GM19455 (cell line): Measurements from ENCODE around the gene ZNF607.
"Not testable (repeated sequence)": the region's sequence is repeated elsewhere in the genome, so short reads cannot be mapped to it uniquely, and the experiment has no call there.

ENCODE experiments used
- ATAC-seq: cut with Tn5 transposase; IDR thresholded peaks from one replicate; pipeline ENCODE4 v1.9.1; 2021; ENCODE audit not compliant: unreplicated experiment

Gene ZNF607

DNA sequence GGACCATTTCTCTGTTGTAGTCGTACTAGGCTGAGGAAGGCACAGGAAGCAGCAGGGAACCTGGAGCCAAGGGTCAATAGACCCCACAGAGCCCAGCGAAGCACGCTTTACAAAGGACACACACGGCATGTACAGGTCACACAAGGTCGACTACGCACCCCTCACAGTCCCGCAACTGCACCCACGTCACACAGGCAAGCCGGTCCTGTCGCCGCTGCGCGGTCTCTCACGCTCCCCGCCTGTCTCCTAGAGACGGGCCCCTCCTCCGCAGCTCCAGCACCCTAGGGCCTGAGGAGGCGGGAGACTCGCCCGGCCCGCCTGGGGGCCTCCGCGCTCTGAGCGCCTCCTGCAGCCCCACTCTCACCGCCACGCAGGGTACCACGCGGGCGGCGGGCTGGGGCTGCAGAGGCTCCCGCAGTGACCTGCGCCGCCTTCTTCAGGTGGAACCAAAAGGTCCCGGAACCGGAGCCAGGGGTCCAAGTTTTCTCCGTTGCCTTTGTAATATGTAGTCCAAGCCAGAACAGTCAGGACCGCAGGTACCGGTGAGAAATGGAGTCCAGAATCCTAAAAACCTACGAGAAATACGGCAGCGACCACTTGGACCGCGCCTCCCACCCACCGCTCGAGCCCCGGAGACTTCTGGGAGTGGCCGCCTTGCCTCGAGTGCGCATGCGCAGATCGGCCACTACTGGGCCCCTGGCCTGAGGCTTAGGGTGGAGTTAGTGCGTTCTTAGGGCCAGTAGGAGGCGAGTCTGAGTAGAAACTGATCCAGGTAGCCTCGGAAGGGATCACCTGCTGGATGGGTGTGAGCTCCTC lies at the start of gene ZNF607:
Gene ZNF607, minus strand, starts transcription at position 651 of the 816 bp plus-strand sequence. CDS start 8,143 bp downstream, outside the sequence.
- ATAC-seq, result peak; percentile 95

DNA sequence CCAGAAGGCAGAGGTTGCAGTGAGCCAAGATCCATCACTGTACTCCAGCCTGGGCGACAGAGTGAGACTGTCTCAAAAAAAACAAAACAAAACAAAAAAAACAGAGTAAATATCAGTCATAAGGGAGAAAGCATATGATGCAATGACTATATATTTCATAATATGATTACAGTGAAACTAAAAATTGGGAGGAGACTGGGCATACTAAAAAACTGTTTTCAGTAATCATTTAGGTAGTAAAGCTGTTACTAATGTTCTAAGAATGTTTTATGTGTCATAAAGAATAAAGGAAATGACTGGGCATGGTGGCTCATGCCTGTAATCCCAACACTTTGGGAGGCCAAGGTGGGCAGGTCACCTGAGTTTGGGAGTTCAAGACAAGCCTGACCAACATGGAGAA lies 43.9 kb upstream of the ZNF607 start:
- ATAC-seq, result no peak

DNA sequence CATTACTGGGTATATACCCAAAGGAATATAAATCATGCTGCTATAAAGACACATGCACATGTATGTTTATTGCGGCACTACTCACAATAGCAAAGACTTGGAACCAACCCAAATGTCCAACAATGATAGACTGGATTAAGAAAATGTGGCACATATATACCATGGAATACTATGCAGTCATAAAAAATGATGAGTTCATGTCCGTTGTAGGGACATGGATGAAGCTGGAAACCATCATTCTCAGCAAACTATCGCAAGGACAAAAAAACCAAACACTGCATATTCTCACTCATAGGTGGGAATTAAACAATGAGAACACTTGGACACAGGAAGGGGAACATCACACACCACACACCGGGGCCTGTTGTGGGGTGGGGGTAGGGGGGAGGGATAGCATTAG lies 38.1 kb upstream of the ZNF607 start:
- not testable (repeated sequence) for ATAC-seq

DNA sequence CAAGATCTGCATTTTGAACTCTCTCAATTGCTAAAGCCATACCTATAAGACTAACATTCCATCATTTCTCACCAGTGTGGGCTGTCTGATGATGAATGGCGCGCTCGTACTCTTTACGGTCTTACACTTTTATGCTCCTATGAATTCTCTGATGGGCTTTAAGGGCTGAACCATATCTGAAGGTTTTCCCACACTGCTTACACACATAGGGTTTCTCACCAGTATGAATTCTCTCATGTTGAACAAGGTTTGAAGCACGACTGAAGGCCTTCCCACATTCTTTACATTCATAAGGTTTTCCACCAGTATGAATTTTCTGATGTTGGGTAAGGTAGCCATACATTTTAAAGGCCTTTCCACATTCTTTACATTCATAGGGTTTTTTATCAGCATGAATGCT lies 18.8 kb upstream of the ZNF607 start:
- no peak for ATAC-seq

DNA sequence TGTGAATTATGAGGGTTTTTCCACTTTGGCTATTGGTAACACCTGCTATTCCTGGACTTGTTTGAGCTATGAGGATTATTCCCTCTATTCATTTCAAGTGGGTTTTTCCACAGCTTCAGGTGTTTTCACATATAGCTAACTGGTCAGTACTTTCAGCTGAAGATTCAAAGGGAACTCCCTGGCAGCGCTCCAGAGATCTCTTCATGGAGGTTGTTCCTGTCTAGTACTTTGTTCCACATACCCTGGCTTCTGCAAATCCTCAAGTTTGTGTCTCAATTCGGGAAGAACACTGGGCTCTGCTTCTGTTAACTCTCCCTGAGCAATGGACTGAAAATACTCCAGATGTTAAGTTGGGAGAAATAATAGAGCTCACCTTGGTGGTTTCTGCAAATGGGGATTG lies 5.6 kb upstream of the ZNF607 start:
- no peak for ATAC-seq

GRCh38 chr19:37719927-37720265 lies 335 bp upstream of the ZNF607 start:
- no peak for ATAC-seq

- ATAC-seq, result no peak
These were observed 1.3 kb downstream of the ZNF607 start for GRCh38 chr19:37718304-37718703.

DNA sequence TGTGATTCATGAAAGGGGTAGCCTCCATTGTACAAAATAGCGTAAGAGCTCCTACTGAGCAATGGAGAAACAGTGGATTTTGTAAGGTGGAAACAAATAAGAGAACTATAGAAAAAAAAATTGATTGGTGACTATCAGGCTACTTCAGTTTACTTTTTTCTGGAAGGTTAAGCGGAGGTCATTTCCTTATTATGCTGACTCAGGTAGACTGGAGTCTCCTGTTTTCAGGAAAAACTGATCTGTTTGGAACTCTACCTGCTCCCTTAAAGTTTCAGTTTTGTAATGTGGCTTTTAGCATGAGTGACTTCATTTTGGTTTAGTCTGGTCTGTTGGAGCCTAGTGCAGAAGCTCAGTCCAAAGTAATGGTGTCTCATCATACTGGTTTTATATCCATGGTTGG lies 3.4 kb downstream of the ZNF607 start:
- no peak for ATAC-seq

- ATAC-seq, result no peak
These were observed 13.4 kb downstream of the ZNF607 start for GRCh38 chr19:37706052-37706605.

GRCh38 chr19:37699057-37699456 lies 20.5 kb downstream of the ZNF607 start:
- no peak for ATAC-seq

DNA sequence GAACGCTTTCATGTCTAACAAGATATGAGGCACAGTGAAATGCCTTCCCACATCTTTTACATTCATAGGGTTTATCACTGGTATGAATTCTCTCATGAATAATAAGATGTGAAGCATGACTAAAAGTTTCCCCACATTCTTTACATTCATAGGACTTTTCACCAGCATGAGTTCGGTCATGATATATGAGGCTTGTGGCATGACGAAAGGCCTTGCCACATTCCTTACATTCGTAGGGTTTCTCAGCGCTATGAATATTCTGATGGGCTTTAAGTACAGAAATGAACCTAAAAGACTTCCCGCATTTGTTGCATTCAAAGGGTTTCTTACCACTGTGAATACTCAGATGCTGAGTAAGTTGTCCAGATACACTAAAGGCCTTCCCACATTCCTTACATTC lies 21.3 kb downstream of the ZNF607 start:
- no peak for ATAC-seq

DNA sequence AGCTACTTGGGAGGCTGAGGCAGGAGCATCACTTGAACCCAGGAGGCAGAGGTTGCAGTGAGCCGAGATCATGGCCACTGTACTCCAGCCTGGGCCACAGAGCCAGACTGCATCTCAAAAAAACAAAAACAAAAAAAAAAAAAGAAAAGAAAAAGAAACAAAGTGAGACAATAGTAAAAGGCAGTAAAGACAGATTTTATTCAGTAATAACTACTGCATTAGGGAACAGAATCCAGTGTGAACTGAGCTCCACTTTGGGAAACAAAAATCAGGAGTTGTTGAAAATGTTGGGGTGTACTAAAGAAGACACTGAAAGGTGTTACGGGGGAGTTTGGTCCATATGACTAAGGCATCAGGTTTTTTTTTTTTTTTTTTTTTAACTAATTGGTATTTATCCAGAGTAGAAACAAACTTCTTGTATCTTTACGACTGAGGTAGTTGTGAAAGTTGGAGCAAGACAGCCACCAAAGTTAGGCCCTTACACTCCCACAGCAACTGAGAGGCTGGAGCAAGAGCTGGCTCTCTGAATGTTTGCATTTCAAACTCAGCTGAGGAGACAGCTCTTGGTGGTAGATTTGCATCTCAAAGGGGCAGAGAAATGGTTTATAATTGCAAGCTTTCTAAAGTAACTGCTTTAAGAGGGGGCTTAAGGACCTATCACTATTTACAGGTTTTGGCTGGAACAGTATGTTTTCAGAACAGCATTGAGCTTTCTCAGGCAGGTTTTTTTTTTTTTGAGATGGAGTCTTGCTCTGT lies 24.2 kb downstream of the ZNF607 start:
- no peak for ATAC-seq

DNA sequence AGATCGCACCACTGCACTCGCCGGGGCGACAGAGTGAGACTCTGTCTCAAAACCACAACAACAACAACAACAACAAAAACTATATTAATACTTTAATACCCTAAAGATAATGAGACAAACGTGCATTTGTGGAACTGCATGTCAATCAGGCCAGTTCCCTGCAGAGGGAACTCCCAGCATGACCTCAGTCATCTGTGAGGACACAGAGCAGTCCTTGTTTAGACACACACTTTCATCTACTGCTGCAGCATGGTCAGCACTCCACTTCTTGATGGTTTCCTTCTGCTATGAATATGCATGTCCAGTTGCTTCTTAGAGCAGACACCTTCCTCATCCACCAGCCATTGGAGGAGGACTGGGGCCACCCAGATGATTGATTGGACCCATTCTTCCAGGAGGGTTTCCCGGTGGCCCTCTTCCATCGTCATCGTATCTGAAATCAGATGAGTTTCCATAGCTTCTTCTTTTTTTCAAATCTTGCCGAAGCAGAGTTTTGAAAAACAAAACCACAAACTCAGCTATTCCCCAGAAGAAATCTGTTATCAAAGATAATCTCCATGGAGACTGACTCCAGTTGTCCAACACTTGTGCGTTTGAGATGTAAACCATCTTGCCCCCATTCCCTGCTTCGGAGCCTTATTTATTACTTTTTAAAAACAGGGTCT lies 26.5 kb downstream of the ZNF607 start:
- no peak for ATAC-seq

DNA sequence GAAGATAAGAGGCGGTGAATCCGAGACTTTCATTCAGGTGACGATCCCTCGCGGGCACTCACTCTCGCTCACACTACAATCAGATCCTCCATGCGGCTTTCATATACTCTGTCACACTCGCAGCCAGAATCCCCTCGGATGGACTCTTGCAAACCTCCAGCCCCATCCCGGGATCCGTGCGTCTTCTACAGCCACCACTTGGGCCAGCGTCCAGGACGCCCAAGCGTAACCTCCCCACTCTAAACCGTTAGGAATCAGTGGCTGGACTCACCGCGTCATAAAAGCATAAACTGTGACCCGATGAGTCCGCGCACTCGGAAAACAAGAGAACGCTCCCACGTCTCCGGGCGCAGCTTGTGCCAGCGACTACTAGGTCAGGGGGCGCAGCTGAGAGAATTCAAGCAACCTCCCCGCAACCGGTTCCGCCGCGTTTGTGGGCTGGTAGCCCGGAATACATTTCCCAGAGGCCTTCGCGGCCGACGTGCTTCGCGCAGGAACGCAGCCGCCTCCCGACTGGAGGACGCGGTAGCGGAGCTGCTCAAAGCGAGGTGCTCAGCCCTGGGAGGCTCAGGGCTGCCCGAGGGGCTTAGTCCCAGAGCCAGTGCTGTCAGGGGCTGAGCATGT lies 27.6 kb downstream of the ZNF607 start:
- ATAC-seq, result no peak

DNA sequence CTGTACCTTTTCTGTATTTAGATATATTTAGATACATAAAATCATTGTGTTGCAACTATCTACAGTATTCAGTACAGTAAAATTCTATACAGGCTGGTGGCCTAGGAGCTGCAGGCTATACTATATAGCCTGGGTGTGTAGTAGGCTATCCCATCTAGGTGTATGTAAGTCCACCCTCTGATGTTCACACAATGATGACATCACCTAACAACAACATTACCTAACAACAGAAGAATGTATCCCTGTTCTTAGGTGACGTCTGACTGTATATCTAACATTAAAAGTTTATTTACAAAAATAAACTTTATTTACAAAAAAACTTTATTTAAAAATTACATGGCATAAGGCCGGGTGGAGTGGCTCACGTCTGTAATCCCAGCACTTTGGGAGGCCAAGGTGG lies 36.0 kb downstream of the ZNF607 start:
- no peak for ATAC-seq

GRCh38 chr19:37669450-37669914 lies 50.1 kb downstream of the ZNF607 start:
- ATAC-seq, result no peak

- not testable (repeated sequence) for ATAC-seq
These were observed 62.4 kb downstream of the ZNF607 start for GRCh38 chr19:37657157-37657556.

DNA sequence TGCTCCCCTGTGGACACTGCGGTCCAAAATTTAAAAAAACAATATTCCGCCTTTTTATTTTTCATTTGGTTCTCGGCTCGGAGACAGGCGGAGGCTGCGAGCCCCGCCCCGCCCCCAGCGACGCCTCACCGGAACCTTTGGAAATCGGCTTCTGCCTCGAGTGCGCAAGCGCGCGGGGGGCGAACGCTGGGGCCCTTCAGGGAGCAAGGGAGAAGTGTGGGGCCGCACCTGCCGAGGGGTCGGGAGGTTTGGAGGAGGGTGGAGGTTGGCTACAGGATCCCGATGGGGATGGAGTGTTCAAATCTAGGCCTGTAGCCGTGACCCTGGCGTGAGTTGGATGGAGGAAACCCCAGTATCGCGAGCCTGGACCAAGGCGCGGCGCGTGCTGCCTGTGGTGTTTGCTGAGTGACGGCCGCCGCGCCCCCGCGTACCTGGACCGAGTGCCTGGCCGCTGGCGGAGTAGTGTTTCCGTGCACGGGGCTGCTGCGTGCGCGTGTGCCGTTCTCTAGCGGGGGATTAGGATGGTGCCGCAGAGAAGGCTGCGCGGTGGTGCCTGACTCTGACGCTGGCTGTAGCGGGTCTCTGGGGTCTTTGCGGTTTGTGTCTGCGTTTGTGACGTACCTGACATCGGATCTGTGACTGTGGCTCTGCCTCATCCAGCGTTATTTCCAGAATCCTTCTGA lies 63.7 kb downstream of the ZNF607 start:
- peak; percentile 66 for ATAC-seq

DNA sequence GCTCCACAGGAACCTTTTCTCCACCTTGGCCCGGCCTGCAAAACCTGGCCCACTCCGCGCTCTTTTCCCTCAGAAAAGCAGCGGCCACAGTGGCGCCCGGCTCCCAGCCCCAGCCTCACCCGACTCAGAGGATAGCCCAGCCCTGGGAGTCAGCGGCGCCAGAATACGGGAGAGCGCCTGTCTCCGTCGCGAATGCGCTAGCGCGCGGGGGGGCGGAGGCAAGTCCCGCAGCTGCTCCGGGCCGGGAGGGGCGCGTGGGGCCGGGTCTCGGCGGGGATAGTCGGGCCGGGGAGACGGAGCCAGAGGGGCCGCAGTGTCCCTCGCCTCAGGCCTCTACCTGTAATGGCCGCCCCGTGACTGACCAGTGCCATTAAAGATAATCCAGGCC lies 64.3 kb downstream of the ZNF607 start, which contains the start of gene ZFP30:
Gene ZFP30, minus strand, starts transcription at position 165 of the 388 bp plus-strand sequence. CDS start 7,643 bp downstream, outside the sequence.
- ATAC-seq, result peak; percentile 47

GRCh38 chr19:37654629-37655300 lies 64.8 kb downstream of the ZNF607 start:
- ATAC-seq, result peak; percentile 43
